Mesenchymal stem cell (in vitro differentiated cells and primary cell): ENCODE results near the gene DAP.

Source experiments
- DNase-seq: peaks from one replicate; pipeline ENCODE4 v3.0.0-alpha.2; 2013
- H2AFZ ChIP-seq: one replicate; pipeline ENCODE4 v1.6.1; 2013; ENCODE audit warnings: low read depth, mild to moderate bottlenecking, control low read depth, inconsistent platforms, low read length, moderate library complexity
- H2AK5ac ChIP-seq: 2 replicates; pipeline ENCODE4 v1.6.1; 2013; ENCODE audit warnings: low read length, moderate library complexity, mild to moderate bottlenecking, inconsistent platforms; ENCODE audit not compliant: severe bottlenecking
- H2BK120ac ChIP-seq: one replicate; pipeline ENCODE4 v1.6.1; 2013; ENCODE audit warnings: low read depth, mild to moderate bottlenecking, inconsistent platforms, low read length, moderate library complexity
- H2BK12ac ChIP-seq, 2 experiments: one replicate each; pipeline ENCODE4 v1.6.1; 2013; ENCODE audit warnings: inconsistent platforms in 2 of 2, low read length in 2 of 2, mild to moderate bottlenecking in 2 of 2, moderate library complexity in 2 of 2, control low read depth in 1 of 2
- H2BK15ac ChIP-seq: one replicate; pipeline ENCODE4 v1.6.1; 2013; ENCODE audit warnings: mild to moderate bottlenecking, low read depth, inconsistent platforms; ENCODE audit not compliant: poor library complexity, severe bottlenecking
- H2BK5ac ChIP-seq: 2 replicates; pipeline ENCODE4 v1.6.1; 2013; ENCODE audit warnings: low read depth, mild to moderate bottlenecking, low read length, control low read depth, inconsistent platforms; ENCODE audit not compliant: poor library complexity, severe bottlenecking
- H3K14ac ChIP-seq, 2 experiments: one replicate each; pipeline ENCODE4 v1.6.1; 2013; ENCODE audit warnings: inconsistent platforms in 2 of 2, low read length in 2 of 2, control low read depth in 1 of 2, mild to moderate bottlenecking in 1 of 2, moderate library complexity in 1 of 2
- H3K18ac ChIP-seq, 2 experiments: one replicate each; pipeline ENCODE4 v1.6.1; 2013; ENCODE audit warnings: inconsistent platforms in 2 of 2, low read length in 2 of 2, control low read depth in 1 of 2, low read depth in 1 of 2, mild to moderate bottlenecking in 1 of 2
- H3K23ac ChIP-seq, 2 experiments: one replicate each; pipeline ENCODE4 v1.6.1; 2013; ENCODE audit warnings: inconsistent platforms in 2 of 2, low read length in 2 of 2, mild to moderate bottlenecking in 2 of 2, moderate library complexity in 2 of 2, control low read depth in 1 of 2
- H3K27ac ChIP-seq: 2 replicates; pipeline ENCODE4 v1.5.1; 2013; ENCODE audit warnings: mild to moderate bottlenecking, moderate library complexity, low read length, control low read depth, inconsistent platforms; ENCODE audit not compliant: poor library complexity, severe bottlenecking
- H3K27me3 ChIP-seq, 2 experiments: 2 replicates each; pipeline versions ENCODE4 v1.6.1 to v1.7.0; 2013; ENCODE audit warnings: low read length in 2 of 2, mild to moderate bottlenecking in 2 of 2, moderate library complexity in 2 of 2, control low read depth in 1 of 2, inconsistent platforms in 1 of 2; ENCODE audit not compliant: control insufficient read depth in 1 of 2, insufficient read depth in 1 of 2
- H3K36me3 ChIP-seq, 2 experiments: 2 replicates each; pipeline versions ENCODE4 v1.6.1 to v1.7.0; 2013; ENCODE audit warnings: low read length in 2 of 2, control low read depth in 1 of 2, inconsistent platforms in 1 of 2, low read depth in 1 of 2, mild to moderate bottlenecking in 1 of 2; ENCODE audit not compliant: insufficient read depth in 2 of 2, control insufficient read depth in 1 of 2
- H3K4ac ChIP-seq, 2 experiments: one replicate each; pipeline ENCODE4 v1.6.1; 2013; ENCODE audit warnings: inconsistent platforms in 2 of 2, low read length in 2 of 2, mild to moderate bottlenecking in 2 of 2, moderate library complexity in 2 of 2, control low read depth in 1 of 2, low read depth in 1 of 2
- H3K4me1 ChIP-seq: 2 replicates; pipeline ENCODE4 v1.6.1; 2013; ENCODE audit warnings: low read depth, low read length, control low read depth; ENCODE audit not compliant: control insufficient read depth, insufficient read depth
- H3K4me2 ChIP-seq: 2 replicates; pipeline ENCODE4 v1.6.1; 2013; ENCODE audit warnings: low read length, mild to moderate bottlenecking, inconsistent platforms; ENCODE audit not compliant: poor library complexity, severe bottlenecking
- H3K4me3 ChIP-seq, 2 experiments: 2 replicates each; pipeline versions ENCODE4 v1.5.1 to v1.7.0; 2013; ENCODE audit warnings: low read length in 2 of 2, mild to moderate bottlenecking in 2 of 2, control low read depth in 1 of 2, low read depth in 1 of 2; ENCODE audit not compliant: insufficient read depth in 1 of 2
- H3K79me1 ChIP-seq: replicated peaks from 2 replicates; pipeline ENCODE4 v1.6.1; 2013; ENCODE audit warnings: mild to moderate bottlenecking, control low read depth, low read length, inconsistent platforms; ENCODE audit not compliant: poor library complexity, severe bottlenecking
- H3K9ac ChIP-seq: 2 replicates; pipeline ENCODE4 v1.7.0; 2013; ENCODE audit warnings: mild to moderate bottlenecking, low read length, moderate library complexity
- H3K9me3 ChIP-seq: 2 replicates; pipeline ENCODE4 v1.7.0; 2013; ENCODE audit warnings: mild to moderate bottlenecking, low read length; ENCODE audit not compliant: control insufficient read depth
- H4K8ac ChIP-seq: one replicate; pipeline ENCODE4 v1.6.1; 2013; ENCODE audit warnings: inconsistent platforms, mild to moderate bottlenecking, low read length, moderate library complexity
- H4K91ac ChIP-seq: one replicate; pipeline ENCODE4 v1.6.1; 2013; ENCODE audit warnings: mild to moderate bottlenecking, low read length, inconsistent platforms
- WGBS: methylation state at CpG from one replicate; pipeline ENCODE4 v1.1.7; 2013; ENCODE audit warnings: mixed read lengths; 5-methylcytosine and 5-hydroxymethylcytosine counted together

Gene DAP

GRCh38 chr5:10653751-10654400, 107.2 kb downstream of the DAP start:
- 94% methylated on average over 11 of the region's 12 CpGs for WGBS
- Histone ChIP-seq H3K79me1 (peaks cover 17% of the 10 kb centered on the region), H3K27me3 (no peaks in the 10 kb centered on the region), H3K27ac (no peak overlapping the region), H3K4me1 (peaks cover 3% of the 10 kb centered on the region), H3K4me3 (no peak overlapping the region), H2BK15ac (no peak overlapping the region), H3K36me3 (peaks cover 20 to 62% of the 10 kb centered on the region in 2 experiments), H2BK5ac (no peak overlapping the region), H3K4ac (no peak overlapping the region), H2AK5ac (no peak overlapping the region), H4K8ac (no peak overlapping the region), H3K18ac (no peak overlapping the region), H2BK12ac (no peak overlapping the region), H2BK120ac (no peak overlapping the region), H3K14ac (peak overlapping the region in 1 of 2 experiments; percentile 26), H4K91ac (no peak overlapping the region), H2AFZ (no peak overlapping the region), H3K4me2 (no peak overlapping the region), H3K23ac (no peak overlapping the region), H3K9me3 (no peaks in the 10 kb centered on the region), H3K9ac (no peak overlapping the region)
- DNase-seq, result no peak

DNA sequence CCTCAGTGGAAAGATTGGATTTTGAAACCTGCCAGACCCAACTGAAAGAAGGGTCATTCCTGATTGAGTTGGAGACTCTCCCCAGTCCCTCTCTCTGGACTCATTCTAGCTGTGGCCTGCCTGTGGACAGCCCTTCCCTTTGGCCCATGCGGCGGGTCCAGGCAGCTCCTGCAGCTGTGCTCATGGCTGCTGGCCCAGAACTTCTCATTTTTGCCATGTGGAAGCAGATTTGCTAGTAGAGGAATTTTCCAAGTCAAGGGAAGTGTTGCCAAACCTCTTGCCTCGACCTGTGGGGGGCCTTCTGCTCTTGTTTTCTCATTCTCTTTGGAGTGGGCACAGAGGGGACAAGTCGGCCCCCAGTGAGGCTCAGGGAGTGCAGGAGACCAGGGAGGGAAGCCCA, 108.0 kb downstream of the DAP start:
- H3K27me3 ChIP-seq, result no peaks in the 10 kb centered on the region
- H2BK12ac ChIP-seq, result no peak overlapping the region
- H3K36me3 ChIP-seq, result peaks cover 20 to 64% of the 10 kb centered on the region in 2 experiments
- H4K91ac ChIP-seq, result no peak overlapping the region
- no peak overlapping the region for H3K27ac ChIP-seq
- H3K14ac ChIP-seq, result no peak overlapping the region
- no peak overlapping the region for H3K18ac ChIP-seq
- H3K9ac ChIP-seq, result no peak overlapping the region
- H2BK15ac ChIP-seq, result no peak overlapping the region
- H3K23ac ChIP-seq, result no peak overlapping the region
- H4K8ac ChIP-seq, result no peak overlapping the region
- no peak overlapping the region for H2BK120ac ChIP-seq
- H3K9me3 ChIP-seq, result no peaks in the 10 kb centered on the region
- H3K4me2 ChIP-seq, result no peak overlapping the region
- peaks cover 19% of the 10 kb centered on the region for H3K79me1 ChIP-seq
- no peak overlapping the region for H2AFZ ChIP-seq
- no peak for DNase-seq
- peaks cover 3% of the 10 kb centered on the region for H3K4me1 ChIP-seq
- no peak overlapping the region for H2AK5ac ChIP-seq
- WGBS, result 87% methylated on average over 4 of the region's 4 CpGs
- H3K4me3 ChIP-seq, result no peak overlapping the region
- no peak overlapping the region for H3K4ac ChIP-seq
- H2BK5ac ChIP-seq, result no peak overlapping the region

- Histone ChIP-seq H3K4me2 (no peak overlapping the region), H3K27ac (no peak overlapping the region), H3K27me3 (no peaks in the 10 kb centered on the region), H3K4me1 (peaks cover 3% of the 10 kb centered on the region), H3K36me3 (peaks cover 20 to 64% of the 10 kb centered on the region in 2 experiments), H3K4ac (no peak overlapping the region), H2BK15ac (no peak overlapping the region), H2AFZ (no peak overlapping the region), H4K8ac (no peak overlapping the region), H3K9ac (no peak overlapping the region), H4K91ac (no peak overlapping the region), H2BK120ac (no peak overlapping the region), H3K23ac (no peak overlapping the region), H2BK5ac (no peak overlapping the region), H3K9me3 (no peaks in the 10 kb centered on the region), H2BK12ac (no peak overlapping the region), H2AK5ac (no peak overlapping the region), H3K18ac (no peak overlapping the region), H3K4me3 (no peak overlapping the region), H3K14ac (no peak overlapping the region), H3K79me1 (peaks cover 21% of the 10 kb centered on the region)
- no peak for DNase-seq
- 93% methylated on average over 8 of the region's 8 CpGs for WGBS
These were observed 108.4 kb downstream of the DAP start for GRCh38 chr5:10652606-10653005.

- DNase-seq, result no peak
- no peak overlapping the region for H2AK5ac ChIP-seq
- H3K4me1 ChIP-seq, result peaks cover 3% of the 10 kb centered on the region
- no peak overlapping the region for H2BK12ac ChIP-seq
- H3K9ac ChIP-seq, result no peak overlapping the region
- no peak overlapping the region for H3K27ac ChIP-seq
- H2BK15ac ChIP-seq, result no peak overlapping the region
- H2BK5ac ChIP-seq, result no peak overlapping the region
- H3K4ac ChIP-seq, result no peak overlapping the region
- no peak overlapping the region for H3K4me3 ChIP-seq
- WGBS, result 90% methylated on average over 13 of the region's 13 CpGs
- H3K27me3 ChIP-seq, result no peaks in the 10 kb centered on the region
- peaks cover 24% of the 10 kb centered on the region for H3K79me1 ChIP-seq
- no peak overlapping the region for H3K14ac ChIP-seq
- H2BK120ac ChIP-seq, result no peak overlapping the region
- no peak overlapping the region for H3K18ac ChIP-seq
- no peaks in the 10 kb centered on the region for H3K9me3 ChIP-seq
- no peak overlapping the region for H3K23ac ChIP-seq
- no peak overlapping the region for H3K4me2 ChIP-seq
- no peak overlapping the region for H4K8ac ChIP-seq
- H4K91ac ChIP-seq, result peak overlapping the region; percentile 19
- H2AFZ ChIP-seq, result no peak overlapping the region
- peaks cover 20 to 64% of the 10 kb centered on the region in 2 experiments for H3K36me3 ChIP-seq
These were observed 108.9 kb downstream of the DAP start for GRCh38 chr5:10652151-10652550.
